Stimulated activated CD4-positive, alpha-beta T cell treated with anti-CD3 and anti-CD28 coated beads, TNF-alpha, amount 100 ng/mL, for 24 hours (primary cell): ENCODE data around the gene TTC16.

ENCODE experiments used
- DNase-seq, 3 experiments: peaks; one replicate each; pipeline ENCODE4 v3.0.0-alpha.2; 2020; ENCODE audit warnings: low read depth in 3 of 3

The TTC16 gene, protein sequence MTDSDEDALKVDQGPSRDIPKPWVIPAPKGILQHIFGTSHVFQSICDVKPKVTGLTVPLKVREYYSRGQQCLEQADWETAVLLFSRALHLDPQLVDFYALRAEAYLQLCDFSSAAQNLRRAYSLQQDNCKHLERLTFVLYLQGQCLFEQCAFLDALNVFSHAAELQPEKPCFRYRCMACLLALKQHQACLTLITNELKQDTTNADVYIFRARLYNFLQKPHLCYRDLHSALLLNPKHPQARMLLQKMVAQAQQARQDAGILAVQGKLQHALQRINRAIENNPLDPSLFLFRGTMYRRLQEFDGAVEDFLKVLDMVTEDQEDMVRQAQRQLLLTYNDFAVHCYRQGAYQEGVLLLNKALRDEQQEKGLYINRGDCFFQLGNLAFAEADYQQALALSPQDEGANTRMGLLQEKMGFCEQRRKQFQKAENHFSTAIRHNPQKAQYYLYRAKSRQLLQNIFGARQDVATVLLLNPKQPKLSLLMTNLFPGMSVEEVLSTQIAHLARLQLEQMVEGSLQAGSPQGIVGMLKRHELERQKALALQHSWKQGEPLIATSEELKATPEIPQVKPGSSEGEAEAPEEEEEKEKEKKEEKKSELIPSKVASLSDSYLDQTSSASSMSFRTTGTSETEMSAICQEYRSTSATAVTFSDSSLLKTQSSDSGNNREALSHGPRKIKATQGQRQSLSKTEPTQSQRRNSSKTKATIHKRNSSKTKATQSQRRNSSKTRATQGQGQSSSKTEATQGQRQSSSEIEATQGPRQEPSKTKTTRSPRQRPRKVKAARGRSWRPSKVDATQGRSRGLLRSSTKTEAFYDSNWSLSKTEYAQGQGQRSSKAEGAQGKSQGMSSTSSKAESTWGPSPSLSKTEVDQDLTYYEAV

GRCh38 chr9:127715470-127716337 is at the start of gene TTC16, which contains the start of gene PTRH1:
TTC16 (plus strand) TSS chr9:127716079; CDS start chr9:127716146, 67 bp downstream.
PTRH1 (minus strand) TSS chr9:127715663; CDS start chr9:127715639, 24 bp downstream.
- DNase-seq = peak; percentile 95 to 98 (median 96)

DNA sequence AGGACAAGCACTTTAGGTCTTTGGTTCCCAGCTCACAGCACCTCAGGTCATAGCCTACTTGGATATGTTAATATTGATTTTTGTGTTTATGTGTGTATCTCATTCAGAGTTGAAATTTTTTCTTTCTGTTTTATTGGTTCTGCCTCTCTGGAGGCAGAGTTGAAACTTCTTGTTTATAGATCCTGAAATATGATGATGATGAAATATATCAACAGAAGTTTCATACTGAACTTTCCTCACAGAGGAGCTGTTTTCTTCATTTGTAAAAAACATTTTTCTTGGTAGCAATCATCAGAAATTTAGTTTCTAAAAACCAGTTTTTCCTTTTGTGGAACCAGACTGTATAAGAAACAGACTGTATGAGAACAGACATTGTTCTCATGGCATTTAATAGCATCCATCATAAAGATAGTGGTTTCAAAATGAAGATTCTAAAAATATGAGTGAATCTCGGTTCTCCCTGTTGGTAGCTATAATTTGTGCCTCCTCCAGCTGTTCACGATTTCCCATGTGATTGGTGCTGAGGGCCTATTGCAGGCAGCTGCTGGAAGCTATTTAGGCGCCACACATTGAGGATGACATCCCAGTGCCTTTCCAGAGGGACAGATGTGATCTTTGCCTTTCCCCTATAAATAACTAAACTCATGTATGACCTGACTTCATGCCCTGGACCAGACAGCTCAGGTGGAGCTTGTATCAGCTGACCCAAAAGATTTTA is 48.6 kb upstream of the TTC16 start:
- DNase-seq = no peak

DNA sequence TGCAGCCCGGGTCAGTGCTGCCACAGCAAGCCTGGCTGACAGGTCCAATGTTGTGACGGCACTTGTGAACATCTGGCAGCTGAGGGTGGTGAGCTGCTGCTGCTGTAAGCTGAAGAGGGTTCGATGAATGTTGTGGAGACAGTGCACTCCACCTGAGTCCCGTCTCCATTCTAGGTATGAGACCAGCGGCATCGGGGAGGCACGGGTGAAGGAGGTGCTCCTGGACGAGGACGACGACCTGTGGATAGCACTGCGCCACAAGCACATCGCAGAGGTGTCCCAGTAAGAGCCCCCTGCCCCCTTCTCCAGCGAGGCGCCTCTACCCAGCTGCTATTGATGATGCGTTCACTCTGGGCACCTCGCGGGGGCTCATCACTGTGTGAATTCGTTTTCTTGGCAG is 48.0 kb upstream of the TTC16 start:
- no peak for DNase-seq

DNA sequence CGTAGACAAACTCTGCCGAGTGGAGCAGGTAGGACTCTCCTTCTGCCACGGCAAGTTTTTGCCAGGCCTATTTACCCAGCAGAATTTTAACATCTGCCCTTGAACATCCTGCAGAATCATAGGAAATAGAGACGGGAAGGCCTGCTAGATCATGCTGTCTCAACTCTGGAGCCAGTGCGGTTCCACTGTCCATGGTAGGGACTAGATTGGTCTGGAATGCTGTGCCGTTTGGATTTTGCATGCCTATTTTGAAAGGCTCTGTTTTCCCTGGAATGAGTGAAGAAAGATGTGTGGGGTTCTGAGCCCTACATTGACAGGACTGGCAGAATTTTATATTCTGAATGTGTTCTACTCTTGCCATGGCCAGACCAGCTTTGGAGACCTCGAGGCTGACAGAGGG is 42.6 kb upstream of the TTC16 start:
- no peak for DNase-seq

GRCh38 chr9:127676638-127677037 is 39.2 kb upstream of the TTC16 start:
- no peak for DNase-seq

DNA sequence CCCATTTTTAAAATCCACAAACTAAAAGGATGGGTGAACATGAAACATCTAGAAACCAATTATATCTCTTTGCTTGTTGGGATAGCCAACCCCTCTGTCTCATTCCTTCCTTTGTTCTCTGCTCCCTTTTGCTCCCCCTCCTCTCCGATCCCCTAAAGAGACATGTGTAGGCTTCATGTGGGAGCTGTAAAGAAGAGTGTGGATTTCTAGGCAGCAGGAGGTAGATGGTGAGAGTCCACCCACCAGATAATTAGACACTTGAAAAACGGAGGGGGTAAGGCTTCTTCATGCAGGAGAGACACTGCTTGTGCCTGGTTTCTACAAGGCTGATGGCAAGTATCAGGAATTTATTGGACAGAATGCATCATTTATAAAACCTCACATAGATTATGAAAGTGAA is 36.4 kb upstream of the TTC16 start:
- DNase-seq = no peak

DNA sequence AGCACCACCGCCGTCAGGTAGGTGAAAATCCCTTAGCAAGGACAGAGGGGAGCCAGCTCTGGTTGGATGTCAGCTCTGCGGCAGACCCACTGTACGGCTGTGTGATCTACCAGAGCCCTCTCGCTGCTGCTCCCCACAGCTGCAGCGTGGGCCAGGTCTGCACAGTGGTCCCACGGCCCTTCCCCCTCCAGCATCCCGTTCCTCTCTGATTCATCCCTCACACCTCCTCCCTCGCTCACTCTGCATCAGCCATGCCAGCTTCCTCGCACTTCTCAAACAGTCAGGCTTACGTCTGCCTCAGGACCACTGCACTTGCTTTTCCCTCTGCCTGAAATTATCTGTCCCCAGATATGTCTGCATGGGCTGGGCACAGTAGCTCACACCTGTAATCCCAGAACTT is 35.7 kb upstream of the TTC16 start:
- no peak for DNase-seq

- DNase-seq = no peak
Measured at GRCh38 chr9:127680846-127681245, 35.0 kb upstream of the TTC16 start.

- no peak for DNase-seq
Measured at GRCh38 chr9:127682351-127683136, 33.3 kb upstream of the TTC16 start.

- no peak for DNase-seq
Measured at GRCh38 chr9:127683723-127684122, 32.2 kb upstream of the TTC16 start.

DNA sequence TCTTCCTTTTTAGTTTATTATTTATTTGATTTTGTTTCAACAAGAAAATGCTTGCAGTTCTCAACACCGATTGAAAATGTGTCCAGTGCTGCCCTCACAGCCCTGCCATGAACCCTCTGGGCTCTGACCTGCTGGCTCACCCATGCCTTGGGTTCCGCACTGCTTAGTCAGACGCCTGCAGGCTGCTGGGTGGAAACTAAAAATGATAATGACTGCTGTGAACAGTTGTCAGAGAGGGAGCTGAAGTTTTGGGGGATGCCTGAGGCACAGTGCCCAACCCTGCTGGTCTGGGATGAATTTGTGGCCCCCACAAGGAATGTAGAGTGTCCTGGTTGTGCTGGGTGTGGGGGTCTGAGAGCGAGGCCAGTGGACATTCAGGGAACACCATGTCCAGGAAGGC is 31.3 kb upstream of the TTC16 start:
- no peak for DNase-seq

GRCh38 chr9:127686461-127687393 is 29.2 kb upstream of the TTC16 start:
- no peak for DNase-seq

DNA sequence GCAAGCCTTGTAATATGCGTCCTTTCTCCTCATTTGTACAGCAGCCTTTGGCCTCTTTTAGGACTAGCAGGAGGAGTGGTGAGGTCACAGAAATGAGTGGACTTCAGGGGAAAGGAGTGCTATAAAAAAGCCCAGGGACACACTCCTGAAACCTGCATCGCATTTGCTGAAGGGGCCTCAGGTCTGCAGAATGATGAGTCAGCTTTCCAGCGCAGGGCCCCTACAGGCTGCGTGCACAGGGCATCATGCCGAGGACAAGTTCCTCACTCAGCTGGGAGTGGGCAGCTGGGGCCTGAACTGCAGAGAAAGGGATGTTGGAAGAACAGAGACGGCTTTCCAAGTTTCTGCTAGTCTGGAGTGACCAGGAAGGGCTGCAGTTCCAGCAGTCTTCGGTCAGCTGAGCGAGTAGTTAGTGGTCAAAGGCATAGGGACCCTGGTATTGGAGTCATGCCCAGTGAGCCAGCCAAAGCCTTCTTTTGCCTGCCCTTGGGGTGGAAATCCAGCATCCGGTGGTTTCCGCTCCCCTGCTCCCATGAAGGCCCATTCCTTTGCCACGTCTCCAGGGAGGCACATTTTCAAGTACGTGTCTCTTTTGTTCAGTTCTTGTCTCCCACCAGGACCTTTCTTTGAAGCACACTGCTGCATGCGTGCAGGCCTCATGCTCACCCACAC is 26.4 kb upstream of the TTC16 start:
- no peak for DNase-seq

DNA sequence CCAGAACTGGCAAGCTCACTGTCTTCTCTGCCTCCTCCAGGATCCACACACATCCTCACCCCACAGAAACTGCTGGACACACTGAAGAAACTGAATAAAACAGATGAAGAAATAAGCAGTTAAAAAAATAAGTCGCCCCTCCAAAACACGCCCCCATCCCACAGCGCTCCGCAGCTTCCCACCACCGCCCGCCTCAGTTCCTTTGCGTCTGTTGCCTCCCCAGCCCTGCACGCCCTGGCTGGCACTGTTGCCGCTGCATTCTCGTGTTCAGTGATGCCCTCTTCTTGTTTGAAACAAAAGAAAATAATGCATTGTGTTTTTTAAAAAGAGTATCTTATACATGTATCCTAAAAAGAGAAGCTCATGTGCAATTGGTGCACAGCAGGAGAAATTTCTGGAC is 25.1 kb upstream of the TTC16 start:
- DNase-seq = no peak

DNA sequence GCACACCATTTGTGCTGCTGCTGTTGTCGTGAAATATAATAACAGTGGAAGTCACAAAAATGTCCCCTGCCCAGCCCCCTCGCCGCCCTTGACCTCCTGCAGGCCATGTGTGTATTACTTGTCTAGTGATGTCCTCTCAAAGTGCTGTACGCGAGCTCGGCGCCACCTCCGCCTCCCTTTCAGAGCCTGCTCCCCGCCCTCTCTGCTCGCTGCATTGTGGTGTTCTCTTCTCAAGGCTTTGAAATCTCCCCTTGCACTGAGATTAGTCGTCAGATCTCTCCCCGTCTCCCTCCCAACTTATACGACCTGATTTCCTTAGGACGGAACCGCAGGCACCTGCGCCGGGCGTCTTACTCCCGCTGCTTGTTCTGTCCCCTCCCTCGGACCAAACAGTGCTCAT is 23.8 kb upstream of the TTC16 start:
- no peak for DNase-seq

DNA sequence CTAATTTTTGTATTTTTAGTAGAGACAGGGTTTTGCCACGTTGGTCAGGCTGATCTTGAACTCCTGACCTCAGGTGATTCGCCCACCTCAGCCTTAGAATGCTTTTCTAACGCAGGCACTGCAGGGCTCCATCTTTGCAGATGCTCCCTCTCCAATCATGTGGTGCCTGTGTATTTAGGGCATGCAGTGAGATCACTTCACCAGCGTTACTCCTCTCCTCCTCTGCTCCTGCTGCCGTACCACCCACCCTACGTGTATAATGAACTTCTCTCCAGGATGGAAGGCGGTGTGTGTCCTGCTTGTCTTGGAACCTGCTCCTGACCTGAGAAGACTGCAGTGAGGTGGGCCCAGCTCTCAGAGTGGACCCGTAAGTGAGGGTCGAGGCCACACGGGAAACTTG is 22.7 kb upstream of the TTC16 start:
- DNase-seq = no peak

DNA sequence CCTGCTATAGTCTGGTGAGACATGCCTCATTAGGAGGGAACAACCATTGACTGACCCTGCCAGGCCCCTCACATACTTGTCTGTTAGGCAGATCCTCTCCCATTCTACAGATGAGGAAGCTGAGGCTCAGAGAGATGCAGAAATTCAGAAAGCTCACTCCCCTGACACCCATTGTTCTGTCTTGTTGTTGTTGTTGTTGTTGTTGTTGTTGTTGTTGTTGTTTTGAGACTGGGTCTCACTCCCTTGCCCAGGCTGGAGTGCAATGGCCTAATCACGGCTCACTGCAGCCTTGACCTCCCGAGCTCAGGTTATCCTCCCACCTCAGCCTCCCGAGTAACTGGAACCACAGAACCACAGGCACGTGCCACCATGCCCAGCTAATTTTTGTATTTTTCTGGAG is 22.2 kb upstream of the TTC16 start:
- no peak for DNase-seq

DNA sequence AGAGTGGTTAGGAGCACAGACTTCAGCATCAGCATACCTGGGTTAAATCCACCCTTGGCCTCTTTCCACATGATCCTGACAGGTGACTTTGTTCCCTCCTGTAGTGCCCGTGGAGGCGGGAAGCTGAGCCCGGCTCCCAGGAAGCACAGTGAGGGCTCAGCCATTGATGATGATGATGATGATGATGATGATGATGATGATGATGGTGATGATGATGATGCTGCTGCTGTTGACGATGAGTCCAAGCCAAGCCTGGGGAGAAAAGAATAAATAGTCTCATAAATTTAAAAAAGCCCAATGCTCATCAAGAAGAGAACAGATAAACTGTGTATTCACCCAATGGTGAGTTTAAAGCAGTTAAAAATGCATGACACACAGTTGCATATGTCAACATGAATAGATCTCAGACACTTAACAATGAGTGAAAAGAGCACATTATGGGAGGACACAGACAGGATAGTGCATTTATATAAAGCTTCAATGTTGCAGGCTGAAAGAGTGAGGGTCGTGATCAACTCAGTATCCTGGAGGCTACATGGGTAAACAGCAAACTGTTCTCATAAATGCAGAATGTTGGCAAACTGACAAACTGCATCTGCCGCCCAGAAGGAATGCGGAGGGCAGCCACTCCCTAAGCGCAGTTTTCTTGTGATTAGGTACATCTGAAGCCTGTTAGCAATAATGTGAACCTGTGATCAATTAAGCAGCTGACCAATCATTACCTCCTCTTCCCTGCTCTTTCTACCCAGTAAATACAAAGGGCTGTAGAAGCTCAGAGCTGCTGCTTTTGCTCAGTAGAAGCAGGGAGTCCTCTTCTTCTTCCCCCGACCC is 20.8 kb upstream of the TTC16 start:
- no peak for DNase-seq
